ENCODE results near the gene PTPRG.

Gene PTPRG

DNA sequence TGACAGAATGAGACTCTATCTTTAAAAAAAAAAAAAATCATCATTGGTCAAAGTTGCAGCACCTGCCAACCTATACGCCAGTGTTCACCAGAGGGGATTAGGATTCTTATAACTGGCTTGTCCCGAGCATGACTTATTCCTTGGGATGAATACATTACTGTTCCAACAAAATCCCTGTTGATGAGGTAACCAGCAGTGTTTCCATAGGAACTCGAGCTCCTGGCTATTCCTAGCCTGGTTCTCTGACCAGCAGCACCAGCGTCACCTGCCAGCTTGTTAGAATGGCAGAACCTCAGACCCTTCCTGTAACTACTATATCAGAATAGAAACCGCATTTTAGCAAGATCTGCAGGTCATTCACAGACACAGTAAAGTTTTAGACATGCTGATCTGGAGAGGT is 364.4 kb downstream of the PTPRG start:
- Mint-ChIP-seq H3K4me3 (no peak overlapping the region), H3K4me1 (peaks cover 58% of the 10 kb centered on the region), H3K9me3 (no peaks in the 10 kb centered on the region), H3K36me3 (ENCODE audit: low read depth) (no peaks in the 10 kb centered on the region), H3K27me3 (ENCODE audit: low read depth, poor library complexity) (no peaks in the 10 kb centered on the region), H3K27ac (peak overlapping the region; percentile 75)
- TF ChIP-seq, protein P1, sequence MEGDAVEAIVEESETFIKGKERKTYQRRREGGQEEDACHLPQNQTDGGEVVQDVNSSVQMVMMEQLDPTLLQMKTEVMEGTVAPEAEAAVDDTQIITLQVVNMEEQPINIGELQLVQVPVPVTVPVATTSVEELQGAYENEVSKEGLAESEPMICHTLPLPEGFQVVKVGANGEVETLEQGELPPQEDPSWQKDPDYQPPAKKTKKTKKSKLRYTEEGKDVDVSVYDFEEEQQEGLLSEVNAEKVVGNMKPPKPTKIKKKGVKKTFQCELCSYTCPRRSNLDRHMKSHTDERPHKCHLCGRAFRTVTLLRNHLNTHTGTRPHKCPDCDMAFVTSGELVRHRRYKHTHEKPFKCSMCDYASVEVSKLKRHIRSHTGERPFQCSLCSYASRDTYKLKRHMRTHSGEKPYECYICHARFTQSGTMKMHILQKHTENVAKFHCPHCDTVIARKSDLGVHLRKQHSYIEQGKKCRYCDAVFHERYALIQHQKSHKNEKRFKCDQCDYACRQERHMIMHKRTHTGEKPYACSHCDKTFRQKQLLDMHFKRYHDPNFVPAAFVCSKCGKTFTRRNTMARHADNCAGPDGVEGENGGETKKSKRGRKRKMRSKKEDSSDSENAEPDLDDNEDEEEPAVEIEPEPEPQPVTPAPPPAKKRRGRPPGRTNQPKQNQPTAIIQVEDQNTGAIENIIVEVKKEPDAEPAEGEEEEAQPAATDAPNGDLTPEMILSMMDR (IDR thresholded peaks at IDR 0.05): no peak
- DNase-seq: no peak

DNA sequence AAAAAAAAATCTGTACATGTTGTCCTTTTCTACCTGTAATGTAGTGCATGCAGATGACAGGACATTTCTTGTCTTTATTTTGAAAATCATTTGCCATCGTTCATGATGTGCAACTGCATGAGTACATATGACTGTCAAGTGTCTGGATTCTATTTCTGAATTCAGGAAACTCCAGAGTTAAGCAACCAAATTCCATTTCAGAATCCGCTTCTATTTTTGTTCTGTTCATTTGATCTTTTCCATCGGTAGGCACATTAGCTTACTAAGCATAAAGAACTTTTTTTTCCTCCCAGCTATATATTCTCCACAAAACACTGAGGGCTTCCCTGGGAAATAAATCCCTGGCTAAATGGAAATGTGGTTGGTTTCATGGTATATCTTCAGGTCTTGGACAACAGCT is 365.6 kb downstream of the PTPRG start:
- no peaks in the 10 kb centered on the region for H3K27me3 Mint-ChIP-seq (ENCODE audit: low read depth, poor library complexity)
- no peak for DNase-seq
- TF ChIP-seq, protein P1 (IDR thresholded peaks at IDR 0.05): no peak
- peaks cover 68% of the 10 kb centered on the region for H3K4me1 Mint-ChIP-seq
- no peak overlapping the region for H3K4me3 Mint-ChIP-seq
- H3K27ac Mint-ChIP-seq: peak overlapping the region; percentile 70
- no peaks in the 10 kb centered on the region for H3K9me3 Mint-ChIP-seq
- H3K36me3 Mint-ChIP-seq (ENCODE audit: low read depth): peaks cover 8% of the 10 kb centered on the region

DNA sequence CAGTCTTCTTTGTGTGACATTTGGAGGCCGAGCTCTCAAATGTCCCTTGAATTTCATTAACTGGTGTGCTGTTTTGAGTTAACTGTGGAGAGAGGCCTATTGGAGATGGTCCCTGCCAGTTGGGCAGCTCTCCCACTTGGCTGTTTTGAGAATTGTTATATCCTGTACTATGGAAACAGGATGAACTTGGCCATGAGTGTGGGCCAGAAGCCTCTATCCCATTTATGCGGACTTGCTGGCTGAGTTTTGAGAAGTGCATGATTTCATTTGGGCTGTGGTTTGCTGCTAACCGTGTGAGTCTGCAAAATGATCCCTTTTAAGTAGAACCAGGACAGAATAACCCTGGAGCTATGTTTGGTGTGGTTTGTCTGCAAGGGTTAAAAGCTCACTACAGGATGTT is 366.0 kb downstream of the PTPRG start:
- Mint-ChIP-seq H3K4me3 (no peak overlapping the region), H3K9me3 (no peaks in the 10 kb centered on the region), H3K4me1 (peaks cover 68% of the 10 kb centered on the region), H3K27ac (peak overlapping the region; percentile 70), H3K27me3 (ENCODE audit: low read depth, poor library complexity) (no peaks in the 10 kb centered on the region), H3K36me3 (ENCODE audit: low read depth) (peaks cover 8% of the 10 kb centered on the region)
- DNase-seq: no peak
- TF ChIP-seq, protein P1 (IDR thresholded peaks at IDR 0.05): no peak

DNA sequence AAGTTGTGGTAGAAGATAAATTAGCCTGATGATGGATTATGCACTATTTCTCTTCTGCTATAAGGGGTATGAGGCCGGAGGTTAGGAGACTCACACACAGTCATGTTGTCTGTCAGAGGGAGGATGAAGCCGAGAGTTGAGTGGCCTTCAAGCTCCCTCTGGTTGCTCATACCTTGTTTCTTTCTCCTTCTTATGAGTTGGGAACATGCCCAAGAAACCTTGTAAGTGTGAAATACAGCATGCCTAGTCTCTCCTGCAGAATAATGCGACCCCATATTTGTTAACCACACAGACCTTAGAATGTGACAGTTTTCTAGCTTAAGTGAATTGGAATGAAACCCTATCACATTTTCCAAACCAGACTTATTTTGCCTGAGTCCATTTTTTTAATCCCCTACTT is 366.7 kb downstream of the PTPRG start:
- H3K9me3 Mint-ChIP-seq: no peaks in the 10 kb centered on the region
- H3K4me3 Mint-ChIP-seq: no peak overlapping the region
- H3K27ac Mint-ChIP-seq: no peak overlapping the region
- H3K4me1 Mint-ChIP-seq: peaks cover 72% of the 10 kb centered on the region
- H3K36me3 Mint-ChIP-seq (ENCODE audit: low read depth): peaks cover 8% of the 10 kb centered on the region
- DNase-seq: no peak
- no peaks in the 10 kb centered on the region for H3K27me3 Mint-ChIP-seq (ENCODE audit: low read depth, poor library complexity)
- TF ChIP-seq, protein P1 (IDR thresholded peaks at IDR 0.05): no peak

DNA sequence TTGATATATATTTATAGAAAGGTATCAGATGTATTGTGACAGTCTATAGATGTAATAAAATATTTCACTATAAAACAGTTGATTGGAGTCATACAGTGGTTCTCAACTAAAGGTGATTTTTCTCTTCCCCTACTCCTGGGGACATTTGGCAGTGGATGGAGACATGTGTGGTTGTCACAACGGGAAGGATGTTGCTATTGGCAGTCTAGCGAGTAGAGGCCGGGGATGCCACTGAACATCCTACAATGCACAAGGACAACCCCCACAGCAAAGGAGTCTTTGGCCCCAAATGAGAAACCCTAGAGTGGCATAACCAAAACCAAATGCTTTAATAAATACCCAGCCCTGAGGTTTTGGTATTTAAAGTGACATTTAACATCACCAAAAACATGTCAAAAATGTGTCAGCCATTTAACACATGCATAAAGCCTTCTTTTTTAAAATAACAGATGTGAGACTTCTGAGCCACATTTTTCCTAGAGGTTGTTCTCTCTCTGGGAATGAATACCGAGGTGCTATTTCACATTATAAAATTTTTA is 367.5 kb downstream of the PTPRG start:
- peaks cover 4% of the 10 kb centered on the region for H3K27me3 Mint-ChIP-seq (ENCODE audit: low read depth, poor library complexity)
- peaks cover 72% of the 10 kb centered on the region for H3K4me1 Mint-ChIP-seq
- H3K9me3 Mint-ChIP-seq: peaks cover 4% of the 10 kb centered on the region
- H3K36me3 Mint-ChIP-seq (ENCODE audit: low read depth): peaks cover 12% of the 10 kb centered on the region
- TF ChIP-seq, protein P1 (IDR thresholded peaks at IDR 0.05): no peak
- H3K4me3 Mint-ChIP-seq: no peak overlapping the region
- H3K27ac Mint-ChIP-seq: no peak overlapping the region
- DNase-seq: no peak

DNA sequence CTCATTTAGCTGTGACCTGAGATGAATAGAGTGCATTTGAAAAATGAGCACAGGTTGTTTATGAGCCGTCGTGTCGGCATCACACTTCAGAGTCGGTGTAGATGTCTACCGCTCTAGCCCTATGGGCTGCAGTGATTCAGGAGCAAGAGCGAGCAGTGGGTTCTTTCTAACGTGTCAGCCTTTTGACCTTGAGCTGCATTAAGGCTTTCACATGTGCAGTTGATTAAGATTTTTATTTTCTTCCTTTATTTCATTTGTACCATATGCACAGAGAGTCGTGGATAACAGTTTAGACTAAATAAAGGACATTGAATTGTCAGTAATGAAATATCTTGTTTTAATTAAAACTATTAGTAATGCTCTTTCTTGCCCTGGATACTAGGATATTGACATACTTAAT is 368.2 kb downstream of the PTPRG start:
- no peak for DNase-seq
- H3K27ac Mint-ChIP-seq: no peak overlapping the region

More for the DNA sequence above, 368.2 kb downstream of the PTPRG start:
- H3K4me3 Mint-ChIP-seq: no peak overlapping the region
- peaks cover 20% of the 10 kb centered on the region for H3K36me3 Mint-ChIP-seq (ENCODE audit: low read depth)
- peaks cover 5% of the 10 kb centered on the region for H3K27me3 Mint-ChIP-seq (ENCODE audit: low read depth, poor library complexity)
- H3K9me3 Mint-ChIP-seq: peaks cover 10% of the 10 kb centered on the region
- peaks cover 65% of the 10 kb centered on the region for H3K4me1 Mint-ChIP-seq
- TF ChIP-seq, protein P1 (IDR thresholded peaks at IDR 0.05): no peak

Data from nephron progenitor cell (in vitro differentiated cells).